Measurements from ENCODE around the gene ARID5B.

GRCh38 chr10:61995220-61995503, 93.7 kb downstream of the ARID5B start:
- TF ChIP-seq SIN3A (IDR thresholded peaks at IDR 0.05; ENCODE audit: borderline replicate concordance, low read depth, low read length) (no peak), MAX (IDR thresholded peaks at IDR 0.05; ENCODE audit: low read depth) (no peak), CTCF (IDR thresholded peaks at IDR 0.05) (no peak), JUND (IDR thresholded peaks at IDR 0.05) (no peak), USF1 (IDR thresholded peaks at IDR 0.05; ENCODE audit: borderline replicate concordance, low read depth) (no peak), TAF1 (IDR thresholded peaks at IDR 0.05; ENCODE audit: borderline replicate concordance, low read depth, low read length) (no peak), PBX3 (IDR thresholded peaks at IDR 0.05) (no peak), RFX5 (IDR thresholded peaks at IDR 0.05; ENCODE audit: low read length) (no peak)
